ENCODE results near the gene ARCN1. TPM values are rescaled to one million over a fixed set of nuclear protein-coding genes. Genes with fewer than 3 reads are reported as not detected.

The ARCN1 gene
- total and polyA plus RNA-seq, 9 of the 15 experiments (the other 6 are each of a cell fraction or from before 2014, with no cell fraction given): 30.0 to 224 (median 76.4) TPM

- TF ChIP-seq E2F1 (CRISPR knock-in tag; IDR thresholded peaks at IDR 0.05) (peak; percentile 58; the same call in 1 of the 2 replicates), TSHZ1 (CRISPR knock-in tag; IDR thresholded peaks at IDR 0.05) (no peak), SP2 (IDR thresholded peaks at IDR 0.05; ENCODE audit: extremely low read depth, low read depth, low read length, poor library complexity, severe bottlenecking) (no peak), THRAP3 (IDR thresholded peaks at IDR 0.05; ENCODE audit: borderline replicate concordance) (no peak), CTCF (IDR thresholded peaks at IDR 0.05 in 2 of 3, conservative IDR thresholded peaks at IDR 0.05 in 1 of 3; ENCODE audit: insufficient read depth in 2 of 3, low read depth in 1 of 3, low read length in 3 of 3) (no peak), NR4A1 (CRISPR knock-in tag; IDR thresholded peaks at IDR 0.05) (no peak), NR4A1 (tag; IDR thresholded peaks at IDR 0.05) (no peak), DMBX1 (CRISPR knock-in tag; IDR thresholded peaks at IDR 0.05; ENCODE audit: borderline replicate concordance) (0 out of 2 replicates have a peak, but pooled peaks have one; percentile 0), PREB (CRISPR knock-in tag; IDR thresholded peaks at IDR 0.05) (0 out of 2 replicates have a peak, but pooled peaks have one; percentile 40), PBX2 (CRISPR knock-in tag; IDR thresholded peaks at IDR 0.05; ENCODE audit: low read depth) (no peak), PBX2 (tag; conservative IDR thresholded peaks at IDR 0.05; ENCODE audit: low read depth) (no peak), ZEB2 (IDR thresholded peaks at IDR 0.05) (no peak), SIX5 (IDR thresholded peaks at IDR 0.05; ENCODE audit: borderline replicate concordance in 1 of 2, insufficient read depth in 1 of 2, low read depth in 1 of 2, low read length in 2 of 2) (no peak), NR2F6 (CRISPR knock-in tag; IDR thresholded peaks at IDR 0.05) (no peak), RBM39 (optimal IDR thresholded peaks at IDR 0.05; ENCODE audit: low read depth, low read length) (no peak)
These were observed at the start of gene ARCN1 (continued) for GRCh38 chr11:118572061-118572980.

Measured in K562 (cell line).